Measurements from ENCODE around the gene BRD3OS. TPM values are rescaled to one million over a fixed set of nuclear protein-coding genes. Genes with fewer than 3 reads are reported as not detected.

Gene BRD3OS
- total and polyA plus RNA-seq, 2 of the 13 experiments (the other 11 are each of a cell fraction or from before 2014, with no cell fraction given), result 4.9 to 5.7 TPM

- TF ChIP-seq ZNF782 (CRISPR knock-in tag; IDR thresholded peaks at IDR 0.05; ENCODE audit: borderline replicate concordance) (no peak; the same call in 1 of the 2 replicates), ZSCAN20 (CRISPR knock-in tag; IDR thresholded peaks at IDR 0.05; ENCODE audit: borderline replicate concordance) (no peak), IRX3 (CRISPR knock-in tag; IDR thresholded peaks at IDR 0.05; ENCODE audit: borderline replicate concordance, low read depth) (no peak), ZNF570 (CRISPR knock-in tag; IDR thresholded peaks at IDR 0.05; ENCODE audit: borderline replicate concordance) (no peak), HNF1B (CRISPR knock-in tag; IDR thresholded peaks at IDR 0.05) (peak; percentile 25; the same call in 1 of the 2 replicates), ZIK1 (CRISPR knock-in tag; IDR thresholded peaks at IDR 0.05; ENCODE audit: borderline replicate concordance, low read depth) (no peak), ZNF772 (CRISPR knock-in tag; IDR thresholded peaks at IDR 0.05) (no peak), RELA (CRISPR knock-in tag; IDR thresholded peaks at IDR 0.05) (no peak), JUNB (CRISPR knock-in tag; IDR thresholded peaks at IDR 0.05; ENCODE audit: borderline replicate concordance) (no peak), ZNF343 (CRISPR knock-in tag; IDR thresholded peaks at IDR 0.05) (no peak), SSRP1 (CRISPR knock-in tag; IDR thresholded peaks at IDR 0.05) (peak; percentile 60; the same call in 1 of the 2 replicates), AHR (CRISPR knock-in tag; IDR thresholded peaks at IDR 0.05) (no peak), HNF4A (CRISPR knock-in tag; IDR thresholded peaks at IDR 0.05) (peak; percentile 97), RXRA (CRISPR knock-in tag; IDR thresholded peaks at IDR 0.05) (peak; percentile 85; the same call in 1 of the 2 replicates), MED8 (CRISPR knock-in tag; IDR thresholded peaks at IDR 0.05; ENCODE audit: insufficient replicate concordance) (peak; percentile 48), CSRNP1 (CRISPR knock-in tag; IDR thresholded peaks at IDR 0.05) (0 out of 2 replicates have a peak, but pooled peaks have one; percentile 28), MLX (CRISPR knock-in tag; IDR thresholded peaks at IDR 0.05) (peak; percentile 13; the same call in 1 of the 2 replicates), GATAD1 (CRISPR knock-in tag; IDR thresholded peaks at IDR 0.05) (no peak; the same call in 1 of the 2 replicates), ZMYM4 (CRISPR knock-in tag; IDR thresholded peaks at IDR 0.05) (no peak), CAMTA2 (CRISPR knock-in tag; IDR thresholded peaks at IDR 0.05; ENCODE audit: borderline replicate concordance) (no peak)
- TF ChIP-seq, protein P1, sequence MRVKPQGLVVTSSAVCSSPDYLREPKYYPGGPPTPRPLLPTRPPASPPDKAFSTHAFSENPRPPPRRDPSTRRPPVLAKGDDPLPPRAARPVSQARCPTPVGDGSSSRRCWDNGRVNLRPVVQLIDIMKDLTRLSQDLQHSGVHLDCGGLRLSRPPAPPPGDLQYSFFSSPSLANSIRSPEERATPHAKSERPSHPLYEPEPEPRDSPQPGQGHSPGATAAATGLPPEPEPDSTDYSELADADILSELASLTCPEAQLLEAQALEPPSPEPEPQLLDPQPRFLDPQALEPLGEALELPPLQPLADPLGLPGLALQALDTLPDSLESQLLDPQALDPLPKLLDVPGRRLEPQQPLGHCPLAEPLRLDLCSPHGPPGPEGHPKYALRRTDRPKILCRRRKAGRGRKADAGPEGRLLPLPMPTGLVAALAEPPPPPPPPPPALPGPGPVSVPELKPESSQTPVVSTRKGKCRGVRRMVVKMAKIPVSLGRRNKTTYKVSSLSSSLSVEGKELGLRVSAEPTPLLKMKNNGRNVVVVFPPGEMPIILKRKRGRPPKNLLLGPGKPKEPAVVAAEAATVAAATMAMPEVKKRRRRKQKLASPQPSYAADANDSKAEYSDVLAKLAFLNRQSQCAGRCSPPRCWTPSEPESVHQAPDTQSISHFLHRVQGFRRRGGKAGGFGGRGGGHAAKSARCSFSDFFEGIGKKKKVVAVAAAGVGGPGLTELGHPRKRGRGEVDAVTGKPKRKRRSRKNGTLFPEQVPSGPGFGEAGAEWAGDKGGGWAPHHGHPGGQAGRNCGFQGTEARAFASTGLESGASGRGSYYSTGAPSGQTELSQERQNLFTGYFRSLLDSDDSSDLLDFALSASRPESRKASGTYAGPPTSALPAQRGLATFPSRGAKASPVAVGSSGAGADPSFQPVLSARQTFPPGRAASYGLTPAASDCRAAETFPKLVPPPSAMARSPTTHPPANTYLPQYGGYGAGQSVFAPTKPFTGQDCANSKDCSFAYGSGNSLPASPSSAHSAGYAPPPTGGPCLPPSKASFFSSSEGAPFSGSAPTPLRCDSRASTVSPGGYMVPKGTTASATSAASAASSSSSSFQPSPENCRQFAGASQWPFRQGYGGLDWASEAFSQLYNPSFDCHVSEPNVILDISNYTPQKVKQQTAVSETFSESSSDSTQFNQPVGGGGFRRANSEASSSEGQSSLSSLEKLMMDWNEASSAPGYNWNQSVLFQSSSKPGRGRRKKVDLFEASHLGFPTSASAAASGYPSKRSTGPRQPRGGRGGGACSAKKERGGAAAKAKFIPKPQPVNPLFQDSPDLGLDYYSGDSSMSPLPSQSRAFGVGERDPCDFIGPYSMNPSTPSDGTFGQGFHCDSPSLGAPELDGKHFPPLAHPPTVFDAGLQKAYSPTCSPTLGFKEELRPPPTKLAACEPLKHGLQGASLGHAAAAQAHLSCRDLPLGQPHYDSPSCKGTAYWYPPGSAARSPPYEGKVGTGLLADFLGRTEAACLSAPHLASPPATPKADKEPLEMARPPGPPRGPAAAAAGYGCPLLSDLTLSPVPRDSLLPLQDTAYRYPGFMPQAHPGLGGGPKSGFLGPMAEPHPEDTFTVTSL (CRISPR knock-in tag; IDR thresholded peaks at IDR 0.05; ENCODE audit: borderline replicate concordance), result no peak
Measured at GRCh38 chr9:133978226-133978898, 46.9 kb upstream of the BRD3OS start (continued).
